A549 (cell line): Measurements from ENCODE around the gene TFDP1. TPM values are rescaled to one million over a fixed set of nuclear protein-coding genes. Genes with fewer than 3 reads are reported as not detected.

Source experiments
- ATAC-seq, 2 experiments: fragments of 200-7000 bp in 1 of 2; fragments of >200 bp in 1 of 2; cut with Nextera tagmentation in 1 of 2; cut with Tn5 transposase in 1 of 2; 3 replicates each; pipeline versions ENCODE4 v1.8.0 to v1.9.1; 2018 to 2020; ENCODE audit warnings: mild to moderate bottlenecking in 1 of 2, moderate library complexity in 1 of 2
- CTCF ChIA-PET: fragments of 300-600 bp; sonication (Branson Sonifier 250); formaldehyde crosslinking; extraction: SDS; loops from one replicate; lab custom pipeline; 2021; ENCODE audit warnings: antibody characterized with exemption, inconsistent platforms; lab: Yijun Ruan, JAX
- POLR2A ChIA-PET: fragments of 350-600 bp; formaldehyde crosslinking; extraction: SDS; loops from one replicate; lab custom pipeline; 2021; ENCODE audit warnings: antibody characterized with exemption, inconsistent platforms; lab: Yijun Ruan, JAX
- DNase-seq, 2 experiments: peaks; one replicate each; pipeline versions ENCODE4 v3.0.0 to v3.0.0-alpha.2; 2011 to 2016; ENCODE audit warnings: low read depth in 1 of 2, low spot score in 1 of 2
- FAIRE-seq: peaks from 2 replicates; lab custom pipeline; 2011; peaks lifted over from hg19 to GRCh38; lab: Jason Lieb, UNC
- H3K27ac ChIP-seq, 2 experiments: fragments of >200 bp; sonication (Bioruptor Twin); formaldehyde crosslinking; 3 replicates each; pipeline ENCODE4 v1.5.1; 2016 to 2017
- H3K4me1 ChIP-seq: fragments of >200 bp; sonication (Bioruptor Twin); formaldehyde crosslinking; 3 replicates; pipeline ENCODE4 v1.6.1; 2016
- H3K4me2 ChIP-seq: fragments of >200 bp; sonication (Bioruptor Twin); formaldehyde crosslinking; 3 replicates; pipeline ENCODE4 v1.6.1; 2016
- H3K4me3 ChIP-seq: fragments of >200 bp; sonication (Bioruptor Twin); formaldehyde crosslinking; 3 replicates; pipeline ENCODE4 v1.5.1; 2016
- H3K9me3 ChIP-seq: fragments of >200 bp; sonication (Bioruptor Twin); formaldehyde crosslinking; 3 replicates; pipeline ENCODE4 v1.6.1; 2016
- BHLHE40 ChIP-seq: IDR thresholded peaks from 2 replicates; pipeline ENCODE4 v1.6.1; 2012; ENCODE audit warnings: low read depth, low read length, inconsistent platforms
- CBX8 ChIP-seq: fragments of 200-600 bp; sonication (generic); IDR thresholded peaks from 2 replicates; pipeline ENCODE4 v1.6.1; 2016
- CHD2 ChIP-seq: fragments of 150-350 bp; IDR thresholded peaks from 2 replicates; pipeline ENCODE4 v1.6.1; 2014; ENCODE audit warnings: low read length; ENCODE audit not compliant: partially characterized antibody
- CHD4 ChIP-seq: fragments of 200-600 bp; sonication (generic); IDR thresholded peaks from 2 replicates; pipeline ENCODE4 v1.6.1; 2016; ENCODE audit warnings: antibody characterized with exemption, mild to moderate bottlenecking, borderline replicate concordance
- EHMT2 ChIP-seq: fragments of 200-600 bp; sonication (generic); IDR thresholded peaks from 2 replicates; pipeline ENCODE4 v1.6.1; 2016; ENCODE audit warnings: antibody characterized with exemption, low read depth, mild to moderate bottlenecking, moderate library complexity
- FOSB ChIP-seq: fragments of 250-450 bp; sonication (Bioruptor Pico); IDR thresholded peaks from 2 replicates; pipeline ENCODE4 v1.5.0; 2020; ENCODE audit warnings: mild to moderate bottlenecking, moderate library complexity
- FOSL2 ChIP-seq, 2 experiments: fragments of 450-650 bp in 1 of 2; fragments of >200 bp in 1 of 2; sonication (Bioruptor Twin) in 1 of 2; formaldehyde crosslinking; IDR thresholded peaks; 2 replicates each; pipeline versions ENCODE4 v1.5.0 to v1.6.1; 2016 to 2020; ENCODE audit warnings: mild to moderate bottlenecking in 1 of 2, moderate library complexity in 1 of 2
- FOXS1 ChIP-seq: fragments of 250-450 bp; sonication (Bioruptor Pico); IDR thresholded peaks from 2 replicates; pipeline ENCODE4 v1.5.0; 2020; ENCODE audit warnings: mild to moderate bottlenecking, moderate library complexity
- HDAC2 ChIP-seq: fragments of 200-600 bp; sonication (generic); IDR thresholded peaks from 2 replicates; pipeline ENCODE4 v1.6.1; 2016
- HOXB13 ChIP-seq: fragments of 250-450 bp; sonication (Bioruptor Pico); IDR thresholded peaks from 2 replicates; pipeline ENCODE4 v1.5.0; 2020; ENCODE audit warnings: low read depth, mild to moderate bottlenecking, moderate library complexity
- MAFK ChIP-seq: fragments of 450-650 bp; IDR thresholded peaks from 2 replicates; pipeline ENCODE4 v1.6.1; 2014; ENCODE audit not compliant: partially characterized antibody
- MAZ ChIP-seq: fragments of 150-350 bp; IDR thresholded peaks from 2 replicates; pipeline ENCODE4 v1.6.1; 2014; ENCODE audit warnings: antibody characterized with exemption, low read depth, low read length, borderline replicate concordance
- MYC ChIP-seq: IDR thresholded peaks from 2 replicates; pipeline ENCODE4 v1.6.1; 2012; ENCODE audit warnings: mild to moderate bottlenecking, inconsistent platforms, low read length, improper control_type of control experiment, borderline replicate concordance
- NR3C1 ChIP-seq: fragments of >200 bp; sonication (Bioruptor Twin); formaldehyde crosslinking; IDR thresholded peaks from 3 replicates; pipeline ENCODE4 v1.6.1; 2017
- RCOR1 ChIP-seq: fragments of 150-350 bp; IDR thresholded peaks from 2 replicates; pipeline ENCODE4 v1.6.1; 2014; ENCODE audit warnings: antibody characterized with exemption, low read length, low read depth
- RFX5 ChIP-seq: fragments of 450-650 bp; IDR thresholded peaks from 2 replicates; pipeline ENCODE4 v1.7.1; 2014; ENCODE audit warnings: antibody characterized with exemption, mild to moderate bottlenecking, moderate library complexity
- ZC3H11A ChIP-seq: fragments of 450-650 bp; IDR thresholded peaks from 2 replicates; pipeline ENCODE4 v1.6.1; 2014; ENCODE audit warnings: antibody characterized with exemption, mild to moderate bottlenecking
- ZFP36 ChIP-seq: fragments of 450-650 bp; IDR thresholded peaks from 2 replicates; pipeline ENCODE4 v1.6.1; 2014; ENCODE audit warnings: borderline replicate concordance; ENCODE audit not compliant: partially characterized antibody
- WGBS: methylation state at CpG from one replicate; pipeline ENCODE4 v1.1.6; 2017; ENCODE audit errors: missing lambda C conversion rate; 5-methylcytosine and 5-hydroxymethylcytosine counted together
- polyA plus RNA-seq, 4 experiments: library from polyadenylated mRNA; depleted of rRNA in 3 of 4; stranded (reverse); fragments of >200 nt; fragmentation: RNase III in 1 of 4; extraction: RNeasy Plus Mini Kit Qiagen cat#74134 plus additional on column Dnase treatment in 1 of 4; gene quantifications; 2 replicates in 3 of 4; 3 replicates in 1 of 4; pipeline ENCODE4 v1.2.3, GENCODE V29; 2011 to 2017
- TF ChIP-seq, protein P1 (sequence below): fragments of 250-450 bp; sonication (Bioruptor Pico); IDR thresholded peaks from 2 replicates; pipeline ENCODE4 v1.5.0; 2021; ENCODE audit warnings: mild to moderate bottlenecking, moderate library complexity, borderline replicate concordance
- TF ChIP-seq, protein P2 (sequence below): fragments of 250-450 bp; sonication (Bioruptor Pico); IDR thresholded peaks from 2 replicates; pipeline ENCODE4 v1.5.0; 2020; ENCODE audit warnings: low read depth, mild to moderate bottlenecking, moderate library complexity
- TF ChIP-seq, protein P3 (sequence below): IDR thresholded peaks from 2 replicates; pipeline ENCODE4 v1.6.1; 2012; ENCODE audit warnings: low read depth, borderline replicate concordance
- TF ChIP-seq, protein P4 (sequence below): IDR thresholded peaks from 2 replicates; pipeline ENCODE4 v1.6.1; 2012

TFDP1 gene
- polyA plus RNA-seq, 2 of the 4 experiments (the other 2 are of a cell fraction), result 73.2 to 88.4 TPM

DNA sequence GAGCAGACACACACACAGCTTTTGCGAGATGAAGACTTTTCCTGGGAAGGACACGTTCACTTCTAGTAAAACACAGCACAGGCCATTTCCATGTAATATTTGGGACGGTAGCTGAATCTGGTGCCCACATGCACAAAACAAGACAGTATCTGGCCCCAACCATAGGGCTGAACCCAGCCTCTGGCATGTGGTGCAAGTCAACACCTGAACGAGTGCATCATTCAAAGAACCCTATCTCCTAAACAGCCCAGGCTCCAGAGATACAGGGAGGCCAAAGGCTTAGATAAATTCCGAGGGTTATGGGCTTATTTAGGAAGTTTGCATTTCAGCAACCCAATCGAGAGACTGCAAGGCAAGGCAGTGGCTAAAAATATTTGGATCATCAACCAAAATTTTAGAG is 2.7 kb upstream of the TFDP1 start:
- ATAC-seq (no peak), DNase-seq (no peak), FAIRE-seq (no peak)
- H3K4me1 ChIP-seq, result peaks cover 10% of the 10 kb centered on the region; the same call in 1 of the 3 replicates
- no peak overlapping the region for H3K27ac ChIP-seq
- H3K4me2 ChIP-seq, result no peak overlapping the region
- TF ChIP-seq HDAC2 (no peak), FOSB (CRISPR knock-in tag) (no peak), CBX8 (no peak), EHMT2 (no peak), BHLHE40 (no peak), RFX5 (no peak), ZFP36 (no peak), RCOR1 (no peak), FOSL2 (IDR thresholded peaks at IDR 0.05) (no peak), FOSL2 (CRISPR knock-in tag; IDR thresholded peaks at IDR 0.05) (no peak), CHD2 (no peak)
- TF ChIP-seq, protein P1, sequence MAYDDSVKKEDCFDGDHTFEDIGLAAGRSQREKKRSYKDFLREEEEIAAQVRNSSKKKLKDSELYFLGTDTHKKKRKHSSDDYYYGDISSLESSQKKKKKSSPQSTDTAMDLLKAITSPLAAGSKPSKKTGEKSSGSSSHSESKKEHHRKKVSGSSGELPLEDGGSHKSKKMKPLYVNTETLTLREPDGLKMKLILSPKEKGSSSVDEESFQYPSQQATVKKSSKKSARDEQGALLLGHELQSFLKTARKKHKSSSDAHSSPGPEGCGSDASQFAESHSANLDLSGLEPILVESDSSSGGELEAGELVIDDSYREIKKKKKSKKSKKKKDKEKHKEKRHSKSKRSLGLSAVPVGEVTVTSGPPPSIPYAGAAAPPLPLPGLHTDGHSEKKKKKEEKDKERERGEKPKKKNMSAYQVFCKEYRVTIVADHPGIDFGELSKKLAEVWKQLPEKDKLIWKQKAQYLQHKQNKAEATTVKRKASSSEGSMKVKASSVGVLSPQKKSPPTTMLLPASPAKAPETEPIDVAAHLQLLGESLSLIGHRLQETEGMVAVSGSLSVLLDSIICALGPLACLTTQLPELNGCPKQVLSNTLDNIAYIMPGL, result no peak
- TF ChIP-seq, protein P2, sequence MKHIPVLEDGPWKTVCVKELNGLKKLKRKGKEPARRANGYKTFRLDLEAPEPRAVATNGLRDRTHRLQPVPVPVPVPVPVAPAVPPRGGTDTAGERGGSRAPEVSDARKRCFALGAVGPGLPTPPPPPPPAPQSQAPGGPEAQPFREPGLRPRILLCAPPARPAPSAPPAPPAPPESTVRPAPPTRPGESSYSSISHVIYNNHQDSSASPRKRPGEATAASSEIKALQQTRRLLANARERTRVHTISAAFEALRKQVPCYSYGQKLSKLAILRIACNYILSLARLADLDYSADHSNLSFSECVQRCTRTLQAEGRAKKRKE (CRISPR knock-in tag), result no peak
- ChIA-PET CTCF (no interaction called here), POLR2A (no interaction called here)
- no peak overlapping the region for H3K4me3 ChIP-seq
- 92% methylated on average over 6 of the region's 6 CpGs for WGBS
- peaks cover 7% of the 10 kb centered on the region; the same call in 1 of the 3 replicates for H3K9me3 ChIP-seq

DNA sequence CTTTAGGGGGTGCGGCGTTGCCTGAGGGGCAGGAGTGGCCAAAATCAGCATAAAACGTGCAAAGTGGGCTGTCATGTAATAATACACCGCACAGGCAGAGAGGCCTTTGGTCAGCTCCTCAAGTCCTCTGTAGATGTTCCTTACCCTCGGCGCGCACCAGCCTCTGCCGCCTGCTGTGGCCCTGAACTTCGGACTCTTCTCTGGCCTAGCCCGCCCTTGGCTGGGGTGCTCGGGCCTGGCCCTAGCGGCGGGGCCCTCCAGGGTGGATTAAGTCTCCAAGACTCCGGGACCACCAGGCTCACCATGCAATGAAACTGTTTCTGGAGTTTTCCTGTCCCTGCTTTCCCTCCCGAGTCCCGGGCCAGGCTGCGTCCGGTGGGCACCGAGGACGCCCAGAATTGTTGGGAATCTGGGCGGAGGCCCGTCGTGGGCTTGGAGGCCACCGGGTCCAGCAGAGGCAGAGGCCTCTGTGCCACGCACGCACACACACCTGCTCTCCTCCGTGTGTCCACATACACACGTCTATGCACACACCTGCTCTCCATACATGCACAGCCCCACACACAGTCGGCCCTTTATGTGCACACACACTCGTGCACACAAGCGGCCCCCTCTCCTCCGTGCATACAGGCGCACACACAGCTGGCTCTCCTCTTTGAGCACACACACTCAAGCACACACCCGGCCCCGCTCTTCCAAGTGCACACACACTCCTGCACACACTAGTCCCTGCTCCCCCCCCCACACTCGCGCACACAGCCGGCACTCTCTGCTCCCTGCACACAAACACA is 1.5 kb upstream of the TFDP1 start:
- no peak overlapping the region for H3K27ac ChIP-seq
- FAIRE-seq, result no peak
- DNase-seq, result no peak
- WGBS, result 94% methylated on average over 35 of the region's 38 CpGs
- ChIA-PET CTCF (no interaction called here), POLR2A (no interaction called here)
- no peak for ATAC-seq
- TF ChIP-seq MAZ, result no peak
- TF ChIP-seq FOXS1 (CRISPR knock-in tag), result no peak
- no peak for TF ChIP-seq HOXB13 (CRISPR knock-in tag)
- no peak for TF ChIP-seq CHD2
- TF ChIP-seq MYC, result no peak
- no peak for TF ChIP-seq NR3C1
- no peak for TF ChIP-seq CHD4
- TF ChIP-seq ZC3H11A, result no peak
- H3K4me2 ChIP-seq, result no peak overlapping the region; the same call in 2 of the 3 replicates
- no peak overlapping the region for H3K4me3 ChIP-seq
- peaks cover 13% of the 10 kb centered on the region; the same call in 1 of the 3 replicates for H3K4me1 ChIP-seq
- H3K9me3 ChIP-seq, result no peaks in the 10 kb centered on the region

DNA sequence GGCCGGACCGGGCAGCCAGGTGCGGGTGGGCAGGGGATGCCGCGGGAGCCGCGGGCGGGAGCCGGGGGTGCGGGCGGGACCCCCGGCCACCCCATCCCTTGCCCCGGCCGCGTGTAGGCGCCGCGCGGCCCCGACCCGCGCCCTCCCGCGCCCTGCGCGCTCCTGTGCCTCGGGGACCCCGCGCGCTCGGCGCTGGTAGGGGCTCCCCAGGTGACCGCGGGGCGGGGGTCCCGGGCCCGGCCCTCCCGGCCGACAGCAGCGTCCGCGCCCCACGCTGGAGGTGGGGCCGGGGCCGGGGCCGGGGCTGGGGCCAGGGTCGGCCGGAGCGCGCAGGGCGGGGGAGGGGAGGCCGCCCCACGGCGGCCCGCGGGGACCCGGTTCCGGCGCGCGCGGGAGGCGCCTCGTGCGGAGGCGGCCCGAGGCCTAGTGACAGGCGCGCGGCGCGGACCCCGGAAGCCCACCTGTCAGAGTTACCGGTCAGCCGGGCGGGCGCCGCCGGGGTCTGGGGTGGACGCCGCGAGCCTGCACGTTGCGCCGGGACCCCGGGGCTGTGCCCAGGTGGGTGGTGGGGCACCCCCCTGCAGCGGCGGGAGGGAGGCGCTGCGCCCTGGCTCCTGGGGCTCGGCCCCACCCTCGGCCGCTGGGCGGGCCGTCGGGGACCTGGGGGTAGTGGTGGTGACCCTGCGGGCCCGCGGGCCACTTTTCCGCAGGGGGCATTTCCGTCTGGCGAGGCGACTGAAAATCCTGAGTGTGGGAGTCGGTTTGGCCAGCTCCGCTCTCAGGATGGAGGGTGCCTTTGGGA is 518 bp downstream of the TFDP1 start:
- peaks cover 13% of the 10 kb centered on the region; the same call in 1 of the 3 replicates for H3K4me1 ChIP-seq
- no peaks in the 10 kb centered on the region for H3K9me3 ChIP-seq
- ChIA-PET CTCF (no interaction called here), POLR2A (no interaction called here)
- peak overlapping the region; percentile 86 for H3K4me2 ChIP-seq
- peak overlapping the region; percentile 97 to 99 for H3K27ac ChIP-seq
- 1% methylated on average over 8 of the region's 105 CpGs for WGBS
- FAIRE-seq (no peak), DNase-seq (peak; percentile 9 to 19), ATAC-seq (peak; percentile 40 to 54; a peak in 4 of 6 replicates)
- TF ChIP-seq, protein P3, sequence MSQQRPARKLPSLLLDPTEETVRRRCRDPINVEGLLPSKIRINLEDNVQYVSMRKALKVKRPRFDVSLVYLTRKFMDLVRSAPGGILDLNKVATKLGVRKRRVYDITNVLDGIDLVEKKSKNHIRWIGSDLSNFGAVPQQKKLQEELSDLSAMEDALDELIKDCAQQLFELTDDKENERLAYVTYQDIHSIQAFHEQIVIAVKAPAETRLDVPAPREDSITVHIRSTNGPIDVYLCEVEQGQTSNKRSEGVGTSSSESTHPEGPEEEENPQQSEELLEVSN, result 0 out of 2 replicates have a peak, but pooled peaks have one; percentile 10
- TF ChIP-seq MAFK, result no peak
- TF ChIP-seq, protein P4, sequence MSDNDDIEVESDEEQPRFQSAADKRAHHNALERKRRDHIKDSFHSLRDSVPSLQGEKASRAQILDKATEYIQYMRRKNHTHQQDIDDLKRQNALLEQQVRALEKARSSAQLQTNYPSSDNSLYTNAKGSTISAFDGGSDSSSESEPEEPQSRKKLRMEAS, result 0 out of 2 replicates have a peak, but pooled peaks have one; percentile 17
- peak overlapping the region; percentile 99 for H3K4me3 ChIP-seq
